ENCODE results near the gene SLC6A3.
A peak's percentile ranks its signal among the peaks of the same experiment; 100 is the strongest.
"Not testable (repeated sequence)": the region's sequence is repeated elsewhere in the genome, so short reads cannot be mapped to it uniquely, and the experiment has no call there.

The SLC6A3 gene

GRCh38 chr5:1477341-1477740 is 32.1 kb upstream of the SLC6A3 start:
- no peak for DNase-seq (ENCODE audit: low spot score)

GRCh38 chr5:1476967-1477310 is 31.7 kb upstream of the SLC6A3 start:
- no peak for DNase-seq (ENCODE audit: low spot score)

GRCh38 chr5:1476181-1476966 is 31.1 kb upstream of the SLC6A3 start:
- no peak for DNase-seq (ENCODE audit: low spot score)

- not testable (repeated sequence) for DNase-seq (ENCODE audit: low spot score)
Measured at GRCh38 chr5:1475544-1475900, 30.3 kb upstream of the SLC6A3 start.

- no peak for DNase-seq (ENCODE audit: low spot score)
Measured at GRCh38 chr5:1474866-1475543, 29.8 kb upstream of the SLC6A3 start.

GRCh38 chr5:1474183-1474839 is 29.1 kb upstream of the SLC6A3 start:
- DNase-seq (ENCODE audit: low spot score): no peak

- no peak for DNase-seq (ENCODE audit: low spot score)
Measured at GRCh38 chr5:1473746-1474145, 28.5 kb upstream of the SLC6A3 start.

GRCh38 chr5:1472964-1473628 is 27.9 kb upstream of the SLC6A3 start:
- no peak for DNase-seq (ENCODE audit: low spot score)

GRCh38 chr5:1471997-1472963 is 27.0 kb upstream of the SLC6A3 start:
- DNase-seq (ENCODE audit: low spot score): no peak

GRCh38 chr5:1471240-1471853 is 26.1 kb upstream of the SLC6A3 start:
- no peak for DNase-seq (ENCODE audit: low spot score)

- DNase-seq (ENCODE audit: low spot score): no peak
Measured at GRCh38 chr5:1470762-1471211, 25.5 kb upstream of the SLC6A3 start.

- no peak for DNase-seq (ENCODE audit: low spot score)
Measured at GRCh38 chr5:1468629-1469527, 23.6 kb upstream of the SLC6A3 start.

- DNase-seq (ENCODE audit: low spot score): peak; percentile 37
Measured at GRCh38 chr5:1468247-1468612, 23.0 kb upstream of the SLC6A3 start.

- no peak for DNase-seq (ENCODE audit: low spot score)
Measured at GRCh38 chr5:1467341-1468246, 22.4 kb upstream of the SLC6A3 start.

GRCh38 chr5:1466631-1467265 is 21.5 kb upstream of the SLC6A3 start:
- no peak for DNase-seq (ENCODE audit: low spot score)

- no peak for DNase-seq (ENCODE audit: low spot score)
Measured at GRCh38 chr5:1465966-1466471, 20.8 kb upstream of the SLC6A3 start.

- DNase-seq (ENCODE audit: low spot score): no peak
Measured at GRCh38 chr5:1465117-1465516, 19.9 kb upstream of the SLC6A3 start.

GRCh38 chr5:1464511-1464910 is 19.3 kb upstream of the SLC6A3 start:
- no peak for DNase-seq (ENCODE audit: low spot score)
